Fibroblast of upper back skin (primary cell): Measurements from ENCODE around the gene LPCAT4.
A peak's percentile ranks its signal among the peaks of the same experiment; 100 is the strongest.
"Not testable (repeated sequence)": the region's sequence is repeated elsewhere in the genome, so short reads cannot be mapped to it uniquely, and the experiment has no call there.

ENCODE experiments used
- DNase-seq: peaks from one replicate; pipeline ENCODE4 v3.0.0-alpha.2; 2013

Gene LPCAT4

GRCh38 chr15:34362047-34362773, 4.8 kb downstream of the LPCAT4 start:
- DNase-seq = no peak

GRCh38 chr15:34361278-34361677, 5.7 kb downstream of the LPCAT4 start:
- no peak for DNase-seq

- no peak for DNase-seq
Observed at GRCh38 chr15:34360298-34360697, 6.7 kb downstream of the LPCAT4 start.

GRCh38 chr15:34359416-34359815, 7.6 kb downstream of the LPCAT4 start:
- DNase-seq = no peak

GRCh38 chr15:34358948-34359347, 8.0 kb downstream of the LPCAT4 start:
- DNase-seq = no peak

GRCh38 chr15:34358367-34358766, 8.6 kb downstream of the LPCAT4 start:
- DNase-seq = no peak

GRCh38 chr15:34357653-34358052, 9.3 kb downstream of the LPCAT4 start:
- DNase-seq = no peak

GRCh38 chr15:34355241-34355640, 11.8 kb downstream of the LPCAT4 start:
- DNase-seq = no peak

GRCh38 chr15:34354286-34354685, 12.7 kb downstream of the LPCAT4 start:
- DNase-seq = no peak

- no peak for DNase-seq
Observed at GRCh38 chr15:34353627-34354026, 13.4 kb downstream of the LPCAT4 start.

GRCh38 chr15:34352996-34353395, 14.0 kb downstream of the LPCAT4 start:
- not testable (repeated sequence) for DNase-seq

- DNase-seq = no peak
Observed at GRCh38 chr15:34349769-34350168, 17.2 kb downstream of the LPCAT4 start.

GRCh38 chr15:34348735-34349300, 18.2 kb downstream of the LPCAT4 start:
- DNase-seq = no peak

GRCh38 chr15:34347951-34348638, 18.9 kb downstream of the LPCAT4 start:
- DNase-seq = no peak

GRCh38 chr15:34342737-34343575, 24.0 kb downstream of the LPCAT4 start, which contains the start of the genes NOP10 and NUTM1:
Gene NOP10, minus strand, starts transcription at chr15:34343136. Its CDS starts 63 bp downstream, at chr15:34343073.
Gene NUTM1, plus strand, starts transcription at chr15:34343315. Its CDS starts 382 bp downstream, at chr15:34343697.
- DNase-seq = peak; percentile 90

- DNase-seq = not testable (repeated sequence)
Observed at GRCh38 chr15:34342213-34342736, 24.7 kb downstream of the LPCAT4 start.

GRCh38 chr15:34341381-34342212, 25.4 kb downstream of the LPCAT4 start:
- no peak for DNase-seq

GRCh38 chr15:34339946-34340345, 27.1 kb downstream of the LPCAT4 start:
- peak; percentile 31 for DNase-seq

GRCh38 chr15:34338347-34338746, 28.6 kb downstream of the LPCAT4 start:
- no peak for DNase-seq

GRCh38 chr15:34337557-34338306, 29.3 kb downstream of the LPCAT4 start, which contains the start of gene SLC12A6:
Gene SLC12A6, minus strand, starts transcription at chr15:34337781. Its CDS starts 1,101 bp downstream, at chr15:34336680.
- DNase-seq = peak; percentile 93
